Duodenal mucosa (tissue), 2 donors: ENCODE data around the gene RGS16.

Experiments used
- H3K27ac ChIP-seq: one replicate; pipeline ENCODE4 v1.7.0; 2013; ENCODE audit warnings: low read depth, low read length
- H3K27me3 ChIP-seq, 2 donors: one replicate each; pipeline ENCODE4 v1.7.0; 2013; ENCODE audit warnings: low read length in 2 of 2, control low read depth in 1 of 2; ENCODE audit not compliant: insufficient read depth in 2 of 2, control insufficient read depth in 1 of 2
- H3K36me3 ChIP-seq, 2 donors: one replicate each; pipeline ENCODE4 v1.7.0; 2013; ENCODE audit warnings: low read length in 2 of 2, control low read depth in 1 of 2; ENCODE audit not compliant: insufficient read depth in 2 of 2, control insufficient read depth in 1 of 2
- H3K4me1 ChIP-seq, 2 donors: one replicate each; pipeline ENCODE4 v1.7.0; 2013; ENCODE audit warnings: low read length in 2 of 2, control low read depth in 1 of 2; ENCODE audit not compliant: insufficient read depth in 2 of 2, control insufficient read depth in 1 of 2
- H3K4me3 ChIP-seq, 2 donors: one replicate each; pipeline ENCODE4 v1.7.0; 2013; ENCODE audit warnings: low read length in 2 of 2, low read depth in 1 of 2
- H3K9ac ChIP-seq, 2 donors: one replicate each; pipeline ENCODE4 v1.7.0; 2013; ENCODE audit warnings: low read length in 2 of 2, low read depth in 1 of 2
- H3K9me3 ChIP-seq, 2 donors: one replicate each; pipeline ENCODE4 v1.7.0; 2013; ENCODE audit warnings: low read length in 2 of 2, control low read depth in 1 of 2; ENCODE audit not compliant: control insufficient read depth in 1 of 2

The RGS16 gene

GRCh38 chr1:182621906-182622305 is 17.7 kb upstream of the RGS16 start:
- Histone ChIP-seq H3K4me3 (no peak overlapping the region), H3K36me3 (no peaks in the 10 kb centered on the region), H3K9ac (no peak overlapping the region), H3K27me3 (no peaks in the 10 kb centered on the region), H3K9me3 (no peaks in the 10 kb centered on the region), H3K4me1 (peaks cover 7 to 10% of the 10 kb centered on the region in 2 donors), H3K27ac (no peak overlapping the region)

GRCh38 chr1:182620924-182621585 is 16.9 kb upstream of the RGS16 start:
- no peak overlapping the region for H3K27ac ChIP-seq
- no peaks in the 10 kb centered on the region for H3K27me3 ChIP-seq
- H3K9ac ChIP-seq: no peak overlapping the region
- H3K4me1 ChIP-seq: peaks cover 16 to 17% of the 10 kb centered on the region in 2 donors
- no peaks in the 10 kb centered on the region for H3K36me3 ChIP-seq
- H3K4me3 ChIP-seq: no peak overlapping the region
- no peaks in the 10 kb centered on the region for H3K9me3 ChIP-seq

- no peaks in the 10 kb centered on the region for H3K9me3 ChIP-seq
- no peak overlapping the region for H3K4me3 ChIP-seq
- H3K36me3 ChIP-seq: no peaks in the 10 kb centered on the region
- H3K9ac ChIP-seq: no peak overlapping the region
- no peak overlapping the region for H3K27ac ChIP-seq
- peaks cover 24 to 37% of the 10 kb centered on the region in 2 donors for H3K4me1 ChIP-seq
- H3K27me3 ChIP-seq: peaks cover 12 to 16% of the 10 kb centered on the region in 2 donors
Measured at GRCh38 chr1:182617734-182618351, 13.7 kb upstream of the RGS16 start.

- peaks cover 12 to 16% of the 10 kb centered on the region in 2 donors for H3K27me3 ChIP-seq
- H3K4me3 ChIP-seq: no peak overlapping the region
- no peaks in the 10 kb centered on the region for H3K9me3 ChIP-seq
- H3K4me1 ChIP-seq: peaks cover 24 to 37% of the 10 kb centered on the region in 2 donors
- no peak overlapping the region for H3K9ac ChIP-seq
- no peak overlapping the region for H3K27ac ChIP-seq
- H3K36me3 ChIP-seq: no peaks in the 10 kb centered on the region
Measured at GRCh38 chr1:182617014-182617429, 12.8 kb upstream of the RGS16 start.

- Histone ChIP-seq H3K27ac (no peak overlapping the region), H3K4me1 (peaks cover 24 to 37% of the 10 kb centered on the region in 2 donors), H3K9me3 (no peaks in the 10 kb centered on the region), H3K4me3 (peak overlapping the region in 1 of 2 donors; percentile 72), H3K36me3 (no peaks in the 10 kb centered on the region), H3K9ac (no peak overlapping the region), H3K27me3 (peaks cover 12 to 16% of the 10 kb centered on the region in 2 donors)
Measured at GRCh38 chr1:182616130-182617013, 12.2 kb upstream of the RGS16 start.

- Histone ChIP-seq H3K36me3 (no peaks in the 10 kb centered on the region), H3K4me1 (peaks cover 24 to 37% of the 10 kb centered on the region in 2 donors), H3K4me3 (peak overlapping the region; percentile 64 to 72), H3K27ac (peak overlapping the region; percentile 55), H3K9ac (peak overlapping the region; percentile 52 to 60), H3K9me3 (no peaks in the 10 kb centered on the region), H3K27me3 (peaks cover 12 to 16% of the 10 kb centered on the region in 2 donors)
Measured at GRCh38 chr1:182615468-182616129, 11.4 kb upstream of the RGS16 start.

- no peaks in the 10 kb centered on the region for H3K36me3 ChIP-seq
- H3K9ac ChIP-seq: peak overlapping the region; percentile 52 to 60
- peaks cover 24 to 37% of the 10 kb centered on the region in 2 donors for H3K4me1 ChIP-seq
- H3K9me3 ChIP-seq: no peaks in the 10 kb centered on the region
- H3K27me3 ChIP-seq: peaks cover 12 to 16% of the 10 kb centered on the region in 2 donors
- peak overlapping the region; percentile 55 for H3K27ac ChIP-seq
- peak overlapping the region; percentile 64 to 72 for H3K4me3 ChIP-seq
Measured at GRCh38 chr1:182614796-182615454, 10.7 kb upstream of the RGS16 start.

- Histone ChIP-seq H3K36me3 (no peaks in the 10 kb centered on the region), H3K27me3 (peaks cover 12 to 16% of the 10 kb centered on the region in 2 donors), H3K9ac (no peak overlapping the region), H3K27ac (no peak overlapping the region), H3K4me1 (peaks cover 16 to 26% of the 10 kb centered on the region in 2 donors), H3K4me3 (no peak overlapping the region), H3K9me3 (no peaks in the 10 kb centered on the region)
Measured at GRCh38 chr1:182611787-182612186, 7.6 kb upstream of the RGS16 start.

GRCh38 chr1:182611326-182611725 is 7.1 kb upstream of the RGS16 start:
- no peak overlapping the region for H3K27ac ChIP-seq
- H3K36me3 ChIP-seq: no peaks in the 10 kb centered on the region
- H3K27me3 ChIP-seq: peaks cover 12 to 16% of the 10 kb centered on the region in 2 donors
- H3K9ac ChIP-seq: no peak overlapping the region
- peaks cover 11 to 22% of the 10 kb centered on the region in 2 donors for H3K4me1 ChIP-seq
- H3K9me3 ChIP-seq: no peaks in the 10 kb centered on the region
- no peak overlapping the region for H3K4me3 ChIP-seq
